MM.1S (cell line): Measurements from ENCODE around the gene SEPTIN5.

Source experiments
- DNase-seq: peaks from one replicate; pipeline ENCODE4 v3.0.0-alpha.2; 2015
- H2AFZ ChIP-seq: fragments of 300-600 bp; sonication (generic); 2 replicates; pipeline ENCODE4 v1.6.0; 2016; ENCODE audit warnings: antibody characterized with exemption, low read length
- H3F3A ChIP-seq: fragments of 300-600 bp; sonication (generic); 2 replicates; pipeline ENCODE4 v1.6.1; 2016; ENCODE audit warnings: mild to moderate bottlenecking, antibody characterized with exemption, low read length, moderate library complexity, mixed read lengths; ENCODE audit not compliant: insufficient read depth
- H3K27ac ChIP-seq: fragments of 300-600 bp; sonication (generic); 2 replicates; pipeline ENCODE4 v1.5.1; 2016; ENCODE audit warnings: mild to moderate bottlenecking, low read length
- H3K27me3 ChIP-seq: fragments of 300-600 bp; sonication (generic); replicated peaks from 2 replicates; pipeline ENCODE4 v1.6.0; 2016; ENCODE audit warnings: low read length; ENCODE audit not compliant: insufficient read depth
- H3K36me3 ChIP-seq: fragments of 300-600 bp; sonication (generic); replicated peaks from 2 replicates; pipeline ENCODE4 v1.6.1; 2016; ENCODE audit warnings: mild to moderate bottlenecking, low read length, mixed read lengths; ENCODE audit not compliant: insufficient read depth
- H3K4me1 ChIP-seq: fragments of 300-600 bp; sonication (generic); 2 replicates; pipeline ENCODE4 v1.6.1; 2016; ENCODE audit warnings: low read length, mixed read lengths
- H3K4me2 ChIP-seq: fragments of 300-600 bp; sonication (generic); 2 replicates; pipeline ENCODE4 v1.6.0; 2016; ENCODE audit warnings: low read depth, low read length
- H3K4me3 ChIP-seq: fragments of 300-600 bp; sonication (generic); 2 replicates; pipeline ENCODE4 v1.5.1; 2016; ENCODE audit warnings: low read length, mixed read lengths
- H3K79me2 ChIP-seq: fragments of 300-600 bp; sonication (generic); 2 replicates; pipeline ENCODE4 v1.6.1; 2016; ENCODE audit warnings: mixed run types, low read length, mixed read lengths
- H3K9ac ChIP-seq: fragments of 300-600 bp; sonication (generic); 2 replicates; pipeline ENCODE4 v1.6.1; 2016; ENCODE audit warnings: low read length, mixed read lengths
- H3K9me2 ChIP-seq: fragments of 300-600 bp; sonication (generic); replicated peaks from 2 replicates; pipeline ENCODE4 v1.6.1; 2016; ENCODE audit warnings: mild to moderate bottlenecking, low read length, mixed read lengths; ENCODE audit not compliant: insufficient read depth
- H3K9me3 ChIP-seq: fragments of 300-600 bp; sonication (generic); replicated peaks from 2 replicates; pipeline ENCODE4 v1.6.1; 2016; ENCODE audit warnings: mild to moderate bottlenecking, low read length, mixed read lengths; ENCODE audit not compliant: insufficient read depth
- H4K20me1 ChIP-seq: fragments of 300-600 bp; sonication (generic); 2 replicates; pipeline ENCODE4 v1.6.1; 2016; ENCODE audit warnings: mild to moderate bottlenecking, low read length, moderate library complexity, mixed read lengths; ENCODE audit not compliant: insufficient read depth
- CTCF ChIP-seq: fragments of 300-600 bp; sonication (generic); IDR thresholded peaks from 2 replicates; pipeline ENCODE4 v1.5.1; 2016; ENCODE audit warnings: antibody characterized with exemption, low read length, mixed read lengths
- EZH2 ChIP-seq: fragments of 300-600 bp; sonication (generic); optimal IDR thresholded peaks from 2 replicates; pipeline ENCODE3; 2017; ENCODE audit warnings: low read depth, mild to moderate bottlenecking, antibody characterized with exemption, low read length, mixed read lengths
- EZH2phosphoT487 ChIP-seq: fragments of 300-600 bp; sonication (generic); IDR thresholded peaks from 2 replicates; pipeline ENCODE4 v1.6.1; 2018; ENCODE audit warnings: antibody characterized with exemption, low read length

The SEPTIN5 gene

GRCh38 chr22:19737846-19738663 is 23.8 kb downstream of the SEPTIN5 start:
- H3K9ac ChIP-seq, result no peak overlapping the region

GRCh38 chr22:19738664-19739447 is 24.6 kb downstream of the SEPTIN5 start:
- DNase-seq, result no peak
- Histone ChIP-seq H3K27me3 (peaks cover 76% of the 10 kb centered on the region), H3K4me2 (no peak overlapping the region), H3K9me3 (no peaks in the 10 kb centered on the region), H3K4me3 (no peak overlapping the region), H3K36me3 (no peaks in the 10 kb centered on the region), H3K9me2 (no peaks in the 10 kb centered on the region), H3K27ac (no peak overlapping the region), H2AFZ (no peak overlapping the region), H3K9ac (no peak overlapping the region), H3K79me2 (no peaks in the 10 kb centered on the region), H4K20me1 (no peaks in the 10 kb centered on the region), H3K4me1 (no peaks in the 10 kb centered on the region), H3F3A (no peaks in the 10 kb centered on the region)
- TF ChIP-seq CTCF, result no peak
- no peak for TF ChIP-seq EZH2phosphoT487
- no peak for TF ChIP-seq EZH2

More at GRCh38 chr22:19737846-19738663, 23.8 kb downstream of the SEPTIN5 start:
- Histone ChIP-seq H3K9me3 (no peaks in the 10 kb centered on the region), H3K27me3 (peaks cover 81% of the 10 kb centered on the region), H2AFZ (no peak overlapping the region), H3K4me3 (no peak overlapping the region), H3K79me2 (no peaks in the 10 kb centered on the region), H3K9me2 (no peaks in the 10 kb centered on the region), H4K20me1 (no peaks in the 10 kb centered on the region), H3K4me1 (no peaks in the 10 kb centered on the region), H3F3A (no peaks in the 10 kb centered on the region), H3K4me2 (no peak overlapping the region), H3K36me3 (no peaks in the 10 kb centered on the region), H3K27ac (no peak overlapping the region)
- no peak for DNase-seq
- TF ChIP-seq EZH2, result no peak
- TF ChIP-seq CTCF, result no peak
- no peak for TF ChIP-seq EZH2phosphoT487

- no peak for DNase-seq
- Histone ChIP-seq H2AFZ (no peak overlapping the region), H3K36me3 (no peaks in the 10 kb centered on the region), H3K9me3 (no peaks in the 10 kb centered on the region), H3K4me1 (no peaks in the 10 kb centered on the region), H3K79me2 (no peaks in the 10 kb centered on the region), H4K20me1 (no peaks in the 10 kb centered on the region), H3F3A (no peaks in the 10 kb centered on the region), H3K4me2 (no peak overlapping the region), H3K9ac (no peak overlapping the region), H3K9me2 (no peaks in the 10 kb centered on the region), H3K27me3 (peaks cover 76% of the 10 kb centered on the region), H3K4me3 (no peak overlapping the region), H3K27ac (no peak overlapping the region)
- no peak for TF ChIP-seq EZH2phosphoT487
- no peak for TF ChIP-seq EZH2
- no peak for TF ChIP-seq CTCF
These were observed 25.2 kb downstream of the SEPTIN5 start for GRCh38 chr22:19739448-19739895.
